SU-DHL-6 (cell line): Measurements from ENCODE around the gene SCAF1.
A peak's percentile ranks its signal among the peaks of the same experiment; 100 is the strongest.

ENCODE experiments used
- H2AFZ ChIP-seq: fragments of 200-600 bp; sonication (generic); 2 replicates; pipeline ENCODE4 v1.6.1; 2014; ENCODE audit warnings: low read depth, mild to moderate bottlenecking, moderate library complexity, mixed read lengths, antibody characterized with exemption, low read length; ENCODE audit not compliant: severe bottlenecking
- H3F3A ChIP-seq: fragments of 200-600 bp; shearing (Covaris generic); 2 replicates; pipeline ENCODE4 v1.6.0; 2016; ENCODE audit warnings: antibody characterized with exemption, mild to moderate bottlenecking; ENCODE audit not compliant: insufficient read depth
- H3K27ac ChIP-seq: fragments of 200-600 bp; sonication (generic); 2 replicates; pipeline ENCODE4 v1.5.1; 2016; ENCODE audit warnings: low read depth, mild to moderate bottlenecking, low read length, moderate library complexity, mixed read lengths
- H3K27me3 ChIP-seq: fragments of 200-600 bp; sonication (generic), shearing (Covaris generic); 2 replicates; pipeline ENCODE4 v1.6.0; 2014; ENCODE audit warnings: mild to moderate bottlenecking, low read length
- H3K36me3 ChIP-seq: fragments of 200-600 bp; sonication (generic); 2 replicates; pipeline ENCODE4 v1.6.1; 2014; ENCODE audit warnings: mild to moderate bottlenecking, low read length, mixed read lengths
- H3K4me2 ChIP-seq: fragments of 300-600, 200-600 bp; shearing (Covaris generic), sonication (generic); 2 replicates; pipeline ENCODE4 v1.6.0; 2014; ENCODE audit warnings: low read length, low read depth, mild to moderate bottlenecking; ENCODE audit not compliant: poor library complexity, severe bottlenecking
- H3K4me3 ChIP-seq: fragments of 200-600 bp; sonication (generic); 2 replicates; pipeline ENCODE4 v1.5.1; 2014; ENCODE audit warnings: antibody characterized with exemption, low read length, mild to moderate bottlenecking, mixed read lengths; ENCODE audit not compliant: insufficient read depth, poor library complexity, severe bottlenecking
- H3K79me2 ChIP-seq: fragments of 200-600 bp; sonication (generic); 2 replicates; pipeline ENCODE4 v1.6.1; 2014; ENCODE audit warnings: mild to moderate bottlenecking, low read length, moderate library complexity; ENCODE audit not compliant: insufficient read depth
- H3K9ac ChIP-seq: fragments of 200-600 bp; sonication (generic); 2 replicates; pipeline ENCODE4 v1.7.0; 2014; ENCODE audit warnings: mild to moderate bottlenecking, low read length
- H3K9me2 ChIP-seq: fragments of 200-600 bp; sonication (generic); replicated peaks from 2 replicates; pipeline ENCODE4 v1.6.1; 2014; ENCODE audit warnings: low read length; ENCODE audit not compliant: insufficient read depth
- H3K9me3 ChIP-seq: fragments of 200-600 bp; sonication (generic); 2 replicates; pipeline ENCODE4 v1.6.1; 2014; ENCODE audit warnings: low read length, mixed read lengths; ENCODE audit not compliant: insufficient read depth
- H4K20me1 ChIP-seq: fragments of 200-600 bp; sonication (generic); 2 replicates; pipeline ENCODE4 v1.6.1; 2014; ENCODE audit warnings: low read depth, mild to moderate bottlenecking, antibody characterized with exemption, low read length, moderate library complexity, mixed read lengths
- EZH2phosphoT487 ChIP-seq: fragments of 200-600 bp; sonication (generic), shearing (Covaris generic); conservative IDR thresholded peaks from 2 replicates; pipeline ENCODE4 v1.6.1; 2018; ENCODE audit warnings: mild to moderate bottlenecking, antibody characterized with exemption, low read length, moderate library complexity, mixed read lengths
- TF ChIP-seq, protein P1 (sequence below): fragments of 200-600 bp; sonication (generic); IDR thresholded peaks from one replicate; pipeline ENCODE4 v1.5.1; 2017; ENCODE audit warnings: antibody characterized with exemption, mild to moderate bottlenecking, low read length, moderate library complexity; ENCODE audit not compliant: insufficient read depth, poor library complexity, severe bottlenecking

Gene SCAF1

DNA sequence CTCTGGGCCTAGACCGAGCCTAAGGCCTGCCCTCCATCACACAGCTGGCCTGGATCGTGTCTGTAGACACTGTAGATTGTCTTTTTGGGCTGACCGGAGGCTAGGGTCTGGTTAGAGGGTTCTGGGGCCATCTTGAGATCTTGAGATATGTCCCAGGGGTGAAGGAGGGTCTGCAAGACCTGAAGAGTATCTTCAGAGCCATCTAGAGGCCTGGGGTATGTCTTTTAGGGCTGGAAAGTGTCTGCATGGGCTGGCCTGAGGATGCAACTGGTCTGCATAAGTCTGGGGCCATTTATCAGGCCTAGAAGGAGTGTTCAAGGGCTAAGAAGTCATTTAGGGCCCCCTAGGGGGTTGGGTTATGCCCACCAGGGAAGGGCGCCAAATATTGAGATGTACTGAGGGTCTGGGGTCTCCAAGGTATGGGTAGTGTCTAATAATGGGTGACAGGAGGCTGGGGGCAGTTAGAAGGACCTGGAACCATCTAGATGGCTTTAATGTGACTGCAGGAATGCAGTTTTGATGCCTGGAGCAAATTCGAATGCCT lies 555 bp downstream of the SCAF1 start:
- H3K79me2 ChIP-seq, result peaks cover 28% of the 10 kb centered on the region
- no peaks in the 10 kb centered on the region for H4K20me1 ChIP-seq
- peak overlapping the region; percentile 68 for H3K4me2 ChIP-seq
- peak overlapping the region; percentile 80 for H3K9ac ChIP-seq
- peak overlapping the region; percentile 64 for H3K27ac ChIP-seq
- H3F3A ChIP-seq, result 0 out of 2 replicates have a peak, but pooled peaks cover 12% of the 10 kb centered on the region
- peak overlapping the region; percentile 66 for H3K4me3 ChIP-seq
- no peaks in the 10 kb centered on the region for H3K9me2 ChIP-seq
- no peaks in the 10 kb centered on the region for H3K36me3 ChIP-seq
- H3K27me3 ChIP-seq, result no peaks in the 10 kb centered on the region
- no peaks in the 10 kb centered on the region for H3K9me3 ChIP-seq
- TF ChIP-seq, protein P1, sequence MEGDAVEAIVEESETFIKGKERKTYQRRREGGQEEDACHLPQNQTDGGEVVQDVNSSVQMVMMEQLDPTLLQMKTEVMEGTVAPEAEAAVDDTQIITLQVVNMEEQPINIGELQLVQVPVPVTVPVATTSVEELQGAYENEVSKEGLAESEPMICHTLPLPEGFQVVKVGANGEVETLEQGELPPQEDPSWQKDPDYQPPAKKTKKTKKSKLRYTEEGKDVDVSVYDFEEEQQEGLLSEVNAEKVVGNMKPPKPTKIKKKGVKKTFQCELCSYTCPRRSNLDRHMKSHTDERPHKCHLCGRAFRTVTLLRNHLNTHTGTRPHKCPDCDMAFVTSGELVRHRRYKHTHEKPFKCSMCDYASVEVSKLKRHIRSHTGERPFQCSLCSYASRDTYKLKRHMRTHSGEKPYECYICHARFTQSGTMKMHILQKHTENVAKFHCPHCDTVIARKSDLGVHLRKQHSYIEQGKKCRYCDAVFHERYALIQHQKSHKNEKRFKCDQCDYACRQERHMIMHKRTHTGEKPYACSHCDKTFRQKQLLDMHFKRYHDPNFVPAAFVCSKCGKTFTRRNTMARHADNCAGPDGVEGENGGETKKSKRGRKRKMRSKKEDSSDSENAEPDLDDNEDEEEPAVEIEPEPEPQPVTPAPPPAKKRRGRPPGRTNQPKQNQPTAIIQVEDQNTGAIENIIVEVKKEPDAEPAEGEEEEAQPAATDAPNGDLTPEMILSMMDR, result no peak
- TF ChIP-seq EZH2phosphoT487, result no peak
- no peak overlapping the region for H2AFZ ChIP-seq

DNA sequence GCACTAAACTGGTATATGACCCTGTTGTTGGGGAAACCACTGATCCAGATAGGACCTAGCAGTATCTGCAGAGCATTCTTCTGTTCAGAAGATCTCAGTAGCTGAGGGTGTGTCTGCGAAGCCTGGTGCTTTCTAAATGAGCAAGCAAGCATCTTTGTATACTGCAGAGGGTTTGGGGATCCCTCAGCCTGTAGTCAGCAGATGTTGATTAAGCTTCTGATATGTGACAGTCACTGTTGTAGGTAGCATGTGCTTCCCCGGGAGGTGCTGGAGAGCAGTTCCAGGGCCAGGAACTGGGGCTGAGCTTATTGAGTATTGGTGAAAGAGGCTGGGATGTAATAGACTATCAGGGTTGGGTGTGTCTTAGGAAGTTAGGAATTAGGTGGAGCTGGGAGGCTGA lies 1.5 kb downstream of the SCAF1 start:
- TF ChIP-seq, protein P1, result no peak
- TF ChIP-seq EZH2phosphoT487, result no peak
- H3K4me3 ChIP-seq, result no peak overlapping the region
- no peak overlapping the region for H3K27ac ChIP-seq
- peak overlapping the region; percentile 68 for H3K4me2 ChIP-seq
- no peaks in the 10 kb centered on the region for H4K20me1 ChIP-seq
- H3K79me2 ChIP-seq, result peaks cover 28% of the 10 kb centered on the region
- peak overlapping the region; percentile 80 for H3K9ac ChIP-seq
- no peak overlapping the region for H2AFZ ChIP-seq
- 0 out of 2 replicates have a peak, but pooled peaks cover 12% of the 10 kb centered on the region for H3F3A ChIP-seq
- H3K9me3 ChIP-seq, result no peaks in the 10 kb centered on the region
- H3K9me2 ChIP-seq, result no peaks in the 10 kb centered on the region
- H3K27me3 ChIP-seq, result no peaks in the 10 kb centered on the region
- no peaks in the 10 kb centered on the region for H3K36me3 ChIP-seq

DNA sequence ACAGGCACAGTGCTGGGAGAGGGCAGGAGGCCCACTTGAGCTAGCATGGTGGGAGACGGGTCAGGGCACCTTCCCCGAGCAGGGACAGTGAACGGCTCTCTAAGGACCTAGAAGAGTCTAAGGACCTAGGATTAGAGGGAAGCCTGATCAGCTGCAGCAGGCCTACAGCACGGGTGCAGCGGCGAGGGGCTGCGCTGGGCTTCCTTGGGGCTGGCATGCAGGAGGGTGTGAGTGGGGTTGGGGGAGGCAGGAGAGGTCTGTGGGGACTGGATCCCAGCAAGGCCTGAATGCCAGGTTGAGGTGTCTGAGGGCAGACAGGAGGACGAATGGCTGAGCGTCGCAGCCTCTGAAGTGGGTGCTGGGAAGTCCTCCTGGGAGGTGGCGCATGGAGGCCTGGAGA lies 3.6 kb downstream of the SCAF1 start:
- no peaks in the 10 kb centered on the region; the same call in 1 of the 2 replicates for H3K36me3 ChIP-seq
- H3K27ac ChIP-seq, result no peak overlapping the region
- H3K79me2 ChIP-seq, result peaks cover 28% of the 10 kb centered on the region

More for the DNA sequence above, 3.6 kb downstream of the SCAF1 start:
- TF ChIP-seq EZH2phosphoT487, result no peak
- TF ChIP-seq, protein P1, result no peak
- Histone ChIP-seq H3K9me3 (no peaks in the 10 kb centered on the region), H3F3A (0 out of 2 replicates have a peak, but pooled peaks cover 12% of the 10 kb centered on the region), H3K4me2 (no peak overlapping the region), H3K4me3 (no peak overlapping the region), H2AFZ (no peak overlapping the region), H4K20me1 (no peaks in the 10 kb centered on the region), H3K9me2 (no peaks in the 10 kb centered on the region), H3K9ac (no peak overlapping the region), H3K27me3 (no peaks in the 10 kb centered on the region)
